Stimulated activated CD8-positive, alpha-beta memory T cell treated with anti-CD3 and anti-CD28 coated beads, Interleukin-7, amount 100 ng/mL, for 48 hours (primary cell): ENCODE data around the gene CLK4.

ENCODE experiments used
- DNase-seq, 2 donors: peaks; one replicate each; pipeline ENCODE4 v3.0.0-alpha.2; 2020; ENCODE audit warnings: low read depth in 1 of 2; ENCODE audit errors: extremely low read depth in 1 of 2

CLK4 gene

GRCh38 chr5:178637356-178638074, 10.7 kb upstream of the CLK4 start:
- no peak for DNase-seq

DNA sequence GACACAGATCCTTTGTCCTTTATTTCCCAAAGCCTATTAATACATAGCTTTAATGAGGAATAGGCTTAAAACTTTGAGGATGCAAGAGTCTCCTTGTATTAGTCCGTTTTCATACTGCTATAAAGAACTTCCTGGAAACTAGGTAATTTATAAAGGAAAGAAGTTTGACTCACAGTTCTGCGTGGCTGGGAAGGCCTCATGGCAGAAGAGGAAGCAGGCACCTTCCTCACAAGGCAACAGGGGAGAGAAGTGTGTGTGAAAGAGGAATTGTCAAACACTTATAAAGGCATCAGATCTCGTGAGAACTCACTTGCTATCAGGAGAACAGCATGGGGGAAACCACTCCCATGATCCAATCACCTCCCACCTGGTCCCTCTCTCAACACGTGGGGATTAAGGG, 5.4 kb upstream of the CLK4 start:
- DNase-seq = no peak

DNA sequence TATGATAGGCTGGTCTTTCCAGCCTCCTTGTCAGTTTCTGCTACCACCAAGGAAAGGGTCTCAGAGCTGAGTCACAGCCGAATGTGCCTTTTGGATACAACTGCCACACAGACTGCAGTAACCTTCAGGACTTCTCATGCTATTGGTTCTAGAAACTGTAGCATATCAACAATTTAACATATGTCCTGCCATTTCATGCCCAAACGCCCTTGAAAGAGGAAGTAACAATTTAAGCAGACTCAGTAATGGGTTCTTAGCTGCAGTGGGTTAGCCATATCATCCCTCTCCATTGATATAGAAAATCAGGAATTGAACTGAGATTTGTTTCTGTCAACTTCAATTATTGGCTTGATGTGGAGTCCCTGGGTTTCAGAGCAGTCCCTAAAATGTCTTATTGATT, 4.1 kb upstream of the CLK4 start:
- DNase-seq = no peak

- DNase-seq = no peak
Observed at GRCh38 chr5:178630475-178630930, 3.7 kb upstream of the CLK4 start.

DNA sequence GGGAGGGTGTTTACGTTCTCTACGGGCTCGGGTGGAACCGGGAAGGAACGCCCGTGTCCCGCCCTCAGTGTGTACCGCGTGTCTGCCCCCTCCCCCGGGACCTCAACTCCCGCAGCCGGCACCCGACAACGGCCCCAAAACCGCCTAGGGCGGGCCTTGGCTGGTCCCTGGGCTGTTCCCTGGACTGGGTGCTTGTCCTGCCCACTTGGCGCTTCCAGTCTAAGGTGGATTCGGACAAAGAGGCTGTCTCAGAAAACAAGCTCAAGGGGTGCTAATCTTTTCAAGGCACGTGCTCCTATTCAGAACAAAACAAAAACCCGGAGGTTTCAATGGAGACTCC, 379 bp upstream of the CLK4 start:
- DNase-seq = no peak

DNA sequence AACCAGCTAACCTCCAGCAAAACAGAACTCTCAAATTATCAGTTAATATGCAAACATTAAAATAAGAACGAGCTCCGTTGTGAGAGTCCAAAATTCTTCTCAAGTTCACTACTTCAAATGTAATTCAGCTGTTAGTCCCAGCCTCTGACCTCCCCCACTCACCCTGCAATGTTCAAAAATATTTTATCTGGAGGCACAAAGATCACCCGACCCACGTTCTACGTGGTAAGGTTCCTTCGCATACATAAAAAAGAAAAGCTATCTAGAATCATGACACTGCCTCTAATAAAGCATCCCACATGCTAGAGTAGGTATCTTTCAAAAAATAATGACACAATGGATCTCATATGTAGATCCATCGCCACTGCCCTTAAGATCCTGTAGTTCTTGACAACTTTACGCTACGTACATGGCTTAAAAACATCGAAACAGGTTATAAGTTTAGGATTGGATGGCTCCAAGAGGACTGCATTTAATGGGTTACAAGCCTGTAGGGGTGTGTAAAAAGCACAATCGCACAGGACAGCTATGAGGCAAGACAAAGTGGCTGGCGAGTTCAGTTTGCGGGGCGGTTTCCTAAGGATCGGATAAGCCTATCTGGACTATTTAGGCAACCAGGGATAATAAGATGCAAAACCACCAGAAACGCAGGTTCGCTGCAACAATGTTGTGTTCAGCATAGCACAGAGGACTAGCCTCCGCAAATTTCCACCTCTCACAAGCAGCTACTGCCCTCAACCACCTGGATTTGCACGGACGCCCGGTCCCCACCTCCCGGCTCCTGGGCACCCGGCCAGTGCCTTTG, 969 bp downstream of the CLK4 start:
- no peak for DNase-seq

DNA sequence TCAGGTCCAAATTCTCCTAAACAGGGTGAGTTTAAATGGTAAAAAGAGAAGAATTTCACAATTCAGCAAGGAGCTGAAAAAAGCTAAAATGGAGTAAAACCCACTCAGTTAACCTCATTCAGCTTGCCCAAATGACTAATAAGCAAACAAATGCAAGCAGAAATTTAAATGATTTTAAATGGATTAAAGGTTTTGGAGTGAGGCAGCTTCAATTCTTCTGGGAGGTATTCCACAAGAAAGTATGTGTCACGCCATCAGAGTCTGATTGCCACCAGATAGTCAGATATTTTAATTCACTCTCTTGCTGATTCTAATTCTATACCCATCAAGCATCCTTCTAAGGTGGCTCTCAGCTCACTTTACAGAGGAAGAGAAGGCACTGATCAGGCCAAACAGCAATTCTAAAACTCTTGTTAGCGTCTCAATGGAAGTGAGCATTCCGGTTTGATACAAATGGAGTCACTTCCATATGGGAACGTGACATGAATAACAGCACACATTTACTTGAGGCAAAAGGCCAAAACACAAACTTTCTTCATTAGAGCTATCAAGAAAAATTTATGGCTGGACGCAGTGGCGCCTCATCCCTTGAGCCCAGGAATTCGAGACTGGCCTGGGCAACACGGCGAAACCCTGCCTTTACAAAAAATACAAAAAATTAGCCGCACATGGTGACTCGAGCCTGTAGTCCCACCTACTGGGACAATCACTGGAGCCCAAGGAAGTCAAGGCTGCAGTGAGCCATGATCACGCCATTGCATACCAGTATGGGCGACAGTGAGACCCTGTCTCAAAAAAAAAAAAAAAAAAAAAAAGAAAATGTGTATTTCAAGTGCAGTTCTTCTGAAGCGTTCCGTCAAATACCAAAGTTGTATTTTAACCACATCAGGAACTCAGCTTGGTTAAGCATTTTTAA, 2.0 kb downstream of the CLK4 start:
- DNase-seq = no peak

GRCh38 chr5:178622679-178623247, 4.1 kb downstream of the CLK4 start:
- no peak for DNase-seq

- DNase-seq = no peak
Observed at GRCh38 chr5:178619390-178619789, 7.5 kb downstream of the CLK4 start.

DNA sequence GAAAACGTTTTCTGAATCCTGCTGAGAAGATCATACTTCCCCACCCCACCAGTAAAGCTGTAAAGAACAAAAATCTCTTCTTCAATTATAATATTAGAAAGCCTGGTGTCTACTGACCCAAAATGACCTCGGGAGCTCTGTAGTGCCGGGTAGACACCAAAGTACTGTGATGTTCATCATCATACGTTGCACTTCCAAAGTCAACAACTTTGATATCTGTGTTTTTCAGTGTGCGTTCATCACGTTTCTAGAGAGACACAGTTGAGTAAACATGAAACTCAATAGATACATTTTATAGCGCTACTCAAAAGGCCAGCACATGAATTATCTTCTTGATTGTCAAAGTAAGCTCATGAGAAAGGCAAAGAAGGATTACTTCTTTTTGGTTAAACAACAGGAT, 14.6 kb downstream of the CLK4 start:
- no peak for DNase-seq

- no peak for DNase-seq
Observed at GRCh38 chr5:178606269-178606668, 20.6 kb downstream of the CLK4 start.

DNA sequence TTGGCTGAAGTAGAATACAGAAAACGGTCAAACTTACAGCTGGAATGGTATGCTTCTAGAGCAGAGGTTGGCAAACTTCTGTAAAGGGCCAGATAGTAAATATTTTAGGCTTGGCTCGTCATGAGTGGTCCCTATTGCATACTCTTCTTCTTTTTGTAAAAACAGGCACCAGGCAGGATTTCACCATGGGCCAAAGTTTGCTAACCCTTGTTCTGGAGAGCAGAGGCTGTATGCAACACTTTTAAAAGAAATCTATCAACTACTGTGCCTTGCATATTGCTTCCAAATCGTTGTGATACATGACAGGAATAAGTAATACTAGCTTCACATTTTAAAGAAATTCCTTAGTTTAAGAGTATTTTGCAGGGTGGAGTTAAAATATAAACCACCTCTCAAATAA, 21.1 kb downstream of the CLK4 start:
- DNase-seq = no peak

DNA sequence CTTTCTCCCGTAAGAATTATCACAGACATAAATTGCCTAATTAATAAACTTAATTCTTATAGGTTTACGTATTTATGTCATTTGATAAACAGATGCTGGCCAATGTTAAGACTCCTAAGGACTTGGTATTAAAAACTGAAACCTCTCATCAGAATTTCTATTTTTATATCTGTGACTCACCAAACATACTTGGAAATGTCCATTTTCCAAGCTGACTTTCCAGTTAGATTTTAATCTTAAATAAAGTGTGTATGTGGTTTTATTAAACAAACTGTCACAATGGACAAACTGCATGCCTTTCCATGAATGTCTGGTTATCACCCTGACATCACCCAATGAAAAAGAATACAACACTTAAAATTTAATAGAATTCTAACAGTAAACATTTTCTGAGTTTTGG, 24.1 kb downstream of the CLK4 start:
- no peak for DNase-seq

GRCh38 chr5:178595750-178596149, 31.1 kb downstream of the CLK4 start:
- no peak for DNase-seq

DNA sequence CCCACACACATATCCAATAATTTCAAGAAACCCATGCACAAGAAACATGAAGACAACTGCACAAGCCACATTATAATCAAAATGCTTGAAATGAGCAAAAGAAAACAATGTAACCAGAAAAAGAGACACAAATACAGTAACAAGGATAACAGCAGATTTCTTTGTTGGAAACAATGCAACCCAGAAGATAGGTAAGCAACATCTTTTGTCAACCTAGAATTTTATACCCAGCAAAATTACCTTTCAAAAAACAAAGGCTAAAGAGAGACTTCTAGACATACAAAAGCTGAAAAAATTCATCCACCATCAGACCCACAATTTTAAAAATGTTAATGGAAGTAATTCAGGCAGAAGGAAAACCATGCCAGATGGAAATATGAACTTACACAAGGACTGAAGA, 31.7 kb downstream of the CLK4 start:
- no peak for DNase-seq

GRCh38 chr5:178590924-178591423, 35.9 kb downstream of the CLK4 start:
- no peak for DNase-seq

- no peak for DNase-seq
Observed at GRCh38 chr5:178590141-178590923, 36.5 kb downstream of the CLK4 start, which contains the start of gene COL23A1. TSS of gene COL23A1 (minus strand) at chr5:178590393.

DNA sequence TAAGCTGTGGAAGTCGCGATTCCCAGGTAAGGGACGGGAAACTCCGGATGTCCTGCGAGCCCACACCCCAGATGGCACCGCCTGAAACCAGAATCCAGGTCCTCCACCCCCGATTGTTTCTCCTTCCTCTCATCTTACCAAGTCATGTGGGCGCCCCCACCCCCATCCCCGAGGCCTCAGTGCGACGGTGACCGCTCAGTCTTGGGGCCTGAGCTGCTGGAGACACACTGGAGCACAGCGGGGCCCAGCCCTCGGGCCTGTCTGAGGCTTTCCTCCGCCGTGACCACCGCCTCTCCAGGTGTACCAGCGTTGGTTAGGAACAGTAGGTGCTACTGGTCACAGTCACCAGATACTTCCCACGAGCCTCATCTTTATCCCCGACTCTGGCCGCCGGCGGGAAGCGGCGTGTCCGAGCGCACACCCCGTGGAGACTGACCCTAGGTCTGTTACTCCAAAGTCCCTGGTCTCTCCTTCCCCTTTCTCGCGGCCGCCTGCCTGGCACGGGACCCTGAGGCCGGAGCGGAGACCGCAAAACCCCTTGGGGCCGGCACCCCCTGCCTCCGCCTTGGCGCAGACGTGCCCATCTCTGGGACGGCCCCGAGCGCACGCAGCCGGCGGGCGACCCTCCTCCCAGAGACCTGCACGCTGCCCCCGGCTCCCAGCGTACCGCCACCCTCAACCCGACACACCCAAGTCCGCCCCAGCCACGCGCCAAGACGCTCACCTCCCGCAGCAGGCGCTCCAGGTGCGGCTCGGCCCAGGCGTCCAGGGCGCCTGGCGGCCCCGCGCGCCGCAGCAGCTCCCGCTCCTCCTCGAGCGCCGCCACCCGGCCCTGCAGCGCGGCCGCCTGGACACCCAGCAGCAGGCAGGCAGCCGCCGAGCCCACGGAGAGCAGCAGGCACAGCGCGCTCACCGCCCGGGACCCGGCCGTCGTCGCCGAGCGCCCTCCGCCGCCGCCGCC, 37.4 kb downstream of the CLK4 start:
- DNase-seq = no peak

GRCh38 chr5:178588769-178589168, 38.1 kb downstream of the CLK4 start:
- no peak for DNase-seq
